Fibroblast of the aortic adventitia (primary cell): ENCODE measurements around the gene KLHDC10. TPM values are rescaled to one million over a fixed set of nuclear protein-coding genes. Genes with fewer than 3 reads are reported as not detected.
"Not testable (repeated sequence)": the region's sequence is repeated elsewhere in the genome, so short reads cannot be mapped to it uniquely, and the experiment has no call there.

Experiments used
- DNase-seq: peaks from one replicate; pipeline ENCODE4 v3.0.0-alpha.2; 2010; ENCODE audit warnings: low read depth
- H3K4me3 ChIP-seq: 2 replicates; pipeline ENCODE4 v1.5.1; 2011; ENCODE audit warnings: low read depth, mild to moderate bottlenecking, control low read depth, low read length, moderate library complexity
- total RNA-seq: library from RNA; depleted of rRNA; stranded (reverse); fragments of >200 nt; gene quantifications from 2 replicates; pipeline ENCODE4 v1.2.3, GENCODE V29; 2012; ENCODE audit warnings: low replicate concordance
- TF ChIP-seq, protein P1 (sequence below): IDR thresholded peaks from 2 replicates; pipeline ENCODE4 v1.5.1; 2011; ENCODE audit warnings: mild to moderate bottlenecking, low read length, control low read depth, inconsistent platforms; ENCODE audit not compliant: insufficient read depth

KLHDC10 gene
- total RNA-seq, 1 donor = 27.2 TPM

DNA sequence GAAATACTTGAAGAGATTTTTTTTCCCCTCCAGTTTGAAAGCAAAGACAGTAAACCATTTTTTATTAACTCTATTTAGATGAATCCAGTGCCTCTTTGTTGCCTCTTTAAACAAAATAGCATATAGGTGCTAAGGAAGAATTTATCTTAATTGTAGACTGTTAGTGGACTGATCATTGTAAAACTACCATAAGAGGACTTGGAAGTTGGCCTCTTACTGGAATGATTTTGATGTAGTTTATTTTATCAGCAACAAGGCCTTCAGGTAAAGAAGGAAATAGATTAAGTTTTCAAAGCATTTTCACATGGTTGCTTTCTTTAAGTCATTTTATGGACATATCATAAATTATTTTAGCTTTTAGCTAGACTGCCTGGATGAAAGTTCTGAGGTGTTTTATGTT, 53.2 kb downstream of the KLHDC10 start:
- TF ChIP-seq, protein P1, sequence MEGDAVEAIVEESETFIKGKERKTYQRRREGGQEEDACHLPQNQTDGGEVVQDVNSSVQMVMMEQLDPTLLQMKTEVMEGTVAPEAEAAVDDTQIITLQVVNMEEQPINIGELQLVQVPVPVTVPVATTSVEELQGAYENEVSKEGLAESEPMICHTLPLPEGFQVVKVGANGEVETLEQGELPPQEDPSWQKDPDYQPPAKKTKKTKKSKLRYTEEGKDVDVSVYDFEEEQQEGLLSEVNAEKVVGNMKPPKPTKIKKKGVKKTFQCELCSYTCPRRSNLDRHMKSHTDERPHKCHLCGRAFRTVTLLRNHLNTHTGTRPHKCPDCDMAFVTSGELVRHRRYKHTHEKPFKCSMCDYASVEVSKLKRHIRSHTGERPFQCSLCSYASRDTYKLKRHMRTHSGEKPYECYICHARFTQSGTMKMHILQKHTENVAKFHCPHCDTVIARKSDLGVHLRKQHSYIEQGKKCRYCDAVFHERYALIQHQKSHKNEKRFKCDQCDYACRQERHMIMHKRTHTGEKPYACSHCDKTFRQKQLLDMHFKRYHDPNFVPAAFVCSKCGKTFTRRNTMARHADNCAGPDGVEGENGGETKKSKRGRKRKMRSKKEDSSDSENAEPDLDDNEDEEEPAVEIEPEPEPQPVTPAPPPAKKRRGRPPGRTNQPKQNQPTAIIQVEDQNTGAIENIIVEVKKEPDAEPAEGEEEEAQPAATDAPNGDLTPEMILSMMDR = no peak
- no peak for DNase-seq
- H3K4me3 ChIP-seq = no peak overlapping the region

DNA sequence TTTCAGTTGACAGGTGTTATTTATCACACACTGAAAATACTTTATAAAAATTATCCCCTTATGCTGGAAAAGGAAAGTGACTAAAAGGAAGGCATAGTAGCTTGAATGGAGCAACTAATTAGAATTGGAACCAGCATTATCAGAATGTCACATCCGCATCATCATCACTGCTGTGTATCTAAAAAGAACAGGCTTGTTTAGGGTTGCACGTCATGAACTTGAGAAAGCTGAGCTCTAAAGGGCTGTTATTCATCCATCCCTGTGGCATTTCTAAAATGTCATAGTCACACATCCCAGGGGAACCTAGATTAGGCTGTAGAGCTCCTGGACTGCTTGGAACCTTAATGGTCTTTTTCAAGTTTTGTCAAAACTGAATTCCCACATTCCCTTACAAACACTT, 54.4 kb downstream of the KLHDC10 start:
- no peak overlapping the region for H3K4me3 ChIP-seq
- DNase-seq = no peak
- TF ChIP-seq, protein P1 = no peak

DNA sequence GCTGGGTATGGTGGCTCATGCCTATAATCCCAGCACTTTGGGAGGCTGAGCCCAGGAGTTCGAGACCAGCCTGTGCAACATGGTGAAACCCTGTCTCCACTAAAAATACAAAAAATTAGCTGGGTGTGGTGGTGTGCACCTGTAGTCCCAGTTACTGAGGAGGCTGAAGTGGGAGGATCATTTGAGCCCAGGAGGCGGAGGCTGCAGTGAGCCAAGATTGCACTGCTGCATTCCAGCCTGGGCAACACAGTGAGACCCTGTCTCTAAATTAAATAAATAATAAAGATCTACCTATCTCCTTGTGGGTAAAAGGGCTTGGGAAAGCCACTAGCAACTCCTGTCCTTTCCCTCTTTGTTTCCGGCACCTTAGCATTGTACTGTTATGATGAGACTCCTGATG, 56.5 kb downstream of the KLHDC10 start:
- H3K4me3 ChIP-seq, DNase-seq: not testable (repeated sequence)

DNA sequence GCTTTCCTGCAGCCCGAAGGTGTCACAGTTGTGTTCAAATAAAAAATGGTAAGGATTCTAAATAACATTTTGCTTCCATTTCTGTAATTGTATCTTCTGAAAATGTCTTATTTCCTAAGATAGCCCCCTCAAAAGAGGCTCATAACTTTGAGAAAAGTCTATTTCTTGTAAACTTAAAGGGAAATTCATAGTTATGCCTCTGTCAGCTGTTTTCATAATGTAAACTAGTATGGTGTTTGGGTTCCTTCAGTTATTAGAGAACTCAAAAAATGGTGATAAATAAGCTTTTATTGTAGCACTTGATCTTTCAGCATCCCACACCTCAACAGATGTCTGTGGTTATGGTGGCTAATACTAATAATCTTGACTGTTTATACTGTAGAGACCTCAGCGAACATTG, 57.1 kb downstream of the KLHDC10 start:
- DNase-seq = no peak
- TF ChIP-seq, protein P1 = no peak
- H3K4me3 ChIP-seq = no peak overlapping the region

DNA sequence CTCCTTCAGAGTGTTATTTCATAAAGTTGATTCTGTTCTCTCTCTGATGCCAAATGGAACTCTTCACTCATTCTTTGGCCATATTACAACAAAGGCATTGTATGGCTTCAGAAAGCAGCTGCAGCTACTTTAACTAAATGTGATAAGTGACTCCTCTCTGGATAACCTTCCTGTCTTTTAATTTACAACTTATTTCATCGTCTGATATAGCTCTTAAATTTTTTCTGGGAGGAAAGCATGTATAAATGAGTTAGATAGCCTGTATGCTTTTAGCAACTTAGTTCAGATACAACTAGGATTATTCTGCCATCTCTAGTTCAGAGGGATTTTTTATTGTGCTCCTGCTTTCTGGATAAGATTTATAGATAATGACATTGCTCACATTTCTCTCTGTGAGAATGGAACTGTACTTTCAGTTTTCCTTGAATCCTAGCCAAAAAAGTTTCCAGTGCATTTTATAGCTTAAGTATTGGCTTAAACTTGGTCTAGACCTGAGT, 57.5 kb downstream of the KLHDC10 start:
- no peak overlapping the region for H3K4me3 ChIP-seq
- TF ChIP-seq, protein P1 = no peak
- peak; percentile 83 for DNase-seq

DNA sequence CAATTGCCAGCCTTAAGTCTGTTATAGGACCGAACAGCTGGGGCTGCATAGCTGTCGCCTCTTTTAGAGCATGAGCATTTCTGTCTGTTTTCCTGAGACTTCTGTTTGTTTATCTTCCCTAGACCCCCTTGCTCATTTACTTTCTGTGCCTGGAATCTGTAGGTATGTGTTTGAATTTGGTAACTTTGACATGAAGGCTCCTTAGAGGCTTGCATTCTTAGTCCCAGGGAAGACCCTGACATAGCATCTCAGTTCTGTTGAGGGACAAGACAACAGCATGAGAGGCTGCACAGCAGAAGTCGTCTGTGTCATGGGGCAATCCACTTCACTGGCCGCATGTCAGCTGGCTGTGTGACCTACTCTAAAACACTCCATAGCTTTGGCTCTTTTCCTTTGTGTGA, 58.7 kb downstream of the KLHDC10 start:
- TF ChIP-seq, protein P1 = no peak
- DNase-seq = no peak
- H3K4me3 ChIP-seq = no peak overlapping the region

DNA sequence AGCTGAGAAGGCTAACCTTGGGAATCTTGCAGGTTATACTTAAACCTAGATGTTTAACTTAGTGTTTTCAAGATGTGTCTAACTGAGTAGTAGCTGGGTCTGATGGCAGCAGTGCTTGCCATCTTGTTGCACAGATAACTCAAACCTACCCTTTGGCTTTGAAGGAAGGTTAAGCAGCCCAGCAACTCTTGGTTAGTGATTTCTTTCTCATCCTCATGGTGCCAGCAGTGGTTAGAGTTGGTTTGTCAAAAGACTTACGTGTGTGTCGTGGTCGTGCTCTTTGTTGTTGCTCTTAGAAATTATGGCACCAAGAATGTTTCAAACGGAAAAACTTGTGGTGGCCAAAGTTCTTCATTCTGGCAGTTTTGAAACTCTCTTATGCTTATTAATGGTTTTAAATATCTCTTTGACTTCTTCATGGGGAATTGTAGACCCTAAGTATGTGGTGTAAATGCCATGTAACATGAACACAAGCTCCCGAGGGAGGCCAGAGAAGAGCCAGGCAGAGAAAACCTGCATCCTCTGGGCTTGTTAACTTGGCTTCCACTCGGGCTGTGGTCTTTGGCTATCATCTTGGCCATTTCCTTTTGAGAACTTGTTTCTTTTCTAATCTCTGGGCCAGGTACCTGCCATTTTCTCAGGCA, 61.0 kb downstream of the KLHDC10 start:
- H3K4me3 ChIP-seq = no peak overlapping the region
- no peak for DNase-seq
- TF ChIP-seq, protein P1 = no peak
